DMS79 (cell line): ENCODE results near the gene EVI2B.
"Not testable (repeated sequence)": the region's sequence is repeated elsewhere in the genome, so short reads cannot be mapped to it uniquely, and the experiment has no call there.

ENCODE experiments used
- DNase-seq: peaks from one replicate; lab custom pipeline; 2025; lab: John Stamatoyannopoulos, UW

EVI2B gene

GRCh38 chr17:31310260-31310659 lies 3.6 kb downstream of the EVI2B start:
- DNase-seq, result no peak

- no peak for DNase-seq
These were observed 4.3 kb downstream of the EVI2B start for GRCh38 chr17:31309556-31309955.

GRCh38 chr17:31308372-31309334 lies 5.2 kb downstream of the EVI2B start:
- DNase-seq, result no peak

- DNase-seq, result no peak
These were observed 6.2 kb downstream of the EVI2B start for GRCh38 chr17:31307640-31308039.

- DNase-seq, result no peak
These were observed 14.2 kb downstream of the EVI2B start for GRCh38 chr17:31299624-31300023.

- no peak for DNase-seq
These were observed 16.8 kb downstream of the EVI2B start, which contains the start of gene OMG for GRCh38 chr17:31297090-31297489. Gene OMG (minus strand): TSS chr17:31297239. CDS start chr17:31296331, 908 bp downstream.

- DNase-seq, result no peak
These were observed 17.7 kb downstream of the EVI2B start for GRCh38 chr17:31296142-31296541.

GRCh38 chr17:31295489-31295871 lies 18.4 kb downstream of the EVI2B start:
- no peak for DNase-seq

- no peak for DNase-seq
These were observed 18.9 kb downstream of the EVI2B start for GRCh38 chr17:31294820-31295488.

- no peak for DNase-seq
These were observed 19.6 kb downstream of the EVI2B start for GRCh38 chr17:31294231-31294630.

GRCh38 chr17:31293581-31293980 lies 20.3 kb downstream of the EVI2B start:
- no peak for DNase-seq

- DNase-seq, result no peak
These were observed 22.0 kb downstream of the EVI2B start for GRCh38 chr17:31291820-31292219.

GRCh38 chr17:31289790-31290189 lies 24.1 kb downstream of the EVI2B start:
- no peak for DNase-seq

GRCh38 chr17:31287932-31288331 lies 25.9 kb downstream of the EVI2B start:
- not testable (repeated sequence) for DNase-seq

- DNase-seq, result no peak
These were observed 27.3 kb downstream of the EVI2B start for GRCh38 chr17:31286587-31286986.

- DNase-seq, result no peak
These were observed 30.0 kb downstream of the EVI2B start for GRCh38 chr17:31283841-31284240.

- DNase-seq, result no peak
These were observed 32.8 kb downstream of the EVI2B start for GRCh38 chr17:31281061-31281460.

GRCh38 chr17:31279401-31279800 lies 34.5 kb downstream of the EVI2B start:
- no peak for DNase-seq

GRCh38 chr17:31275116-31275515 lies 38.7 kb downstream of the EVI2B start:
- DNase-seq, result no peak

- DNase-seq, result peak; percentile 89
These were observed 39.6 kb downstream of the EVI2B start for GRCh38 chr17:31274252-31274651.

- no peak for DNase-seq
These were observed 40.3 kb downstream of the EVI2B start for GRCh38 chr17:31273516-31273915.

- DNase-seq, result no peak
These were observed 41.1 kb downstream of the EVI2B start for GRCh38 chr17:31272803-31273202.

GRCh38 chr17:31272236-31272635 lies 41.6 kb downstream of the EVI2B start:
- DNase-seq, result no peak
